ENCODE measurements around the gene PROSER2. TPM values are rescaled to one million over a fixed set of nuclear protein-coding genes. Genes with fewer than 3 reads are reported as not detected.

The PROSER2 gene
- total and polyA plus RNA-seq, 8 donors, result 1.3 to 16.2 (median 5.7) TPM; not detected in 1

DNA sequence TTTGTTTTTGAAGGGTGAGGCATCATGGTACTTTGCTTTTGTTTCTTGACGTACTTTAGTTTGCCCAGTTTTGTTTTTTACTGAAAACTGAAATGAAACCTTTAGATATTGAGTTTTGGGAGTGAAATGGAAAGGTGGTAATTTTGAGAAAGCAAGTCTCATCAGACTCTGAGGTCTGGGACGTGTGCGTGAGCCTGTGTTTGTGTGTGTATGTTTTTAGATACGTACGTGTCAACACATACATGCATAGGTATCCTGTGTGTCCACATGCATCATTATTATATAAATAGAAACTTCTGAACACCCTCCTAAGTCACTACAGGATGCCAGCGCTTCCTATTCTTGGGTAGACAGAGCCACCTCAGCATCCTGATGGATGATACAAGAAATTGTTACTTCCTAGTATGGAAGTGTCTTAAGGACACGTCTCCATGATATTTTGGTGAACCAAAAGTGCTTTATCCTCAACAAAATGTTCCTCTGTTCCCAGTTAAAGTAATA, 47.8 kb downstream of the PROSER2 start:
- peaks cover 0 to 43% (median 31%) of the 10 kb centered on the region in 4 donors for H3K36me3 ChIP-seq
- H3K27me3 ChIP-seq, result peaks cover 0 to 17% (median 0%) of the 10 kb centered on the region in 3 donors
- H3K27ac ChIP-seq, result no peak overlapping the region
- H3K9me3 ChIP-seq, result no peaks in the 10 kb centered on the region
- DNase-seq, result no peak
- H3K4me3 ChIP-seq, result no peak overlapping the region
- 85 to 92% (median 88%) methylated on average over 7 of the region's 7 CpGs for WGBS, 5 donors
- H3K4me1 ChIP-seq, result peaks cover 17 to 38% (median 26%) of the 10 kb centered on the region in 4 donors
- TF ChIP-seq POLR2AphosphoS5 (IDR thresholded peaks at IDR 0.05) (no peak), EP300 (IDR thresholded peaks at IDR 0.05) (no peak), POLR2A (IDR thresholded peaks at IDR 0.05) (no peak)
- TF ChIP-seq, protein P1, sequence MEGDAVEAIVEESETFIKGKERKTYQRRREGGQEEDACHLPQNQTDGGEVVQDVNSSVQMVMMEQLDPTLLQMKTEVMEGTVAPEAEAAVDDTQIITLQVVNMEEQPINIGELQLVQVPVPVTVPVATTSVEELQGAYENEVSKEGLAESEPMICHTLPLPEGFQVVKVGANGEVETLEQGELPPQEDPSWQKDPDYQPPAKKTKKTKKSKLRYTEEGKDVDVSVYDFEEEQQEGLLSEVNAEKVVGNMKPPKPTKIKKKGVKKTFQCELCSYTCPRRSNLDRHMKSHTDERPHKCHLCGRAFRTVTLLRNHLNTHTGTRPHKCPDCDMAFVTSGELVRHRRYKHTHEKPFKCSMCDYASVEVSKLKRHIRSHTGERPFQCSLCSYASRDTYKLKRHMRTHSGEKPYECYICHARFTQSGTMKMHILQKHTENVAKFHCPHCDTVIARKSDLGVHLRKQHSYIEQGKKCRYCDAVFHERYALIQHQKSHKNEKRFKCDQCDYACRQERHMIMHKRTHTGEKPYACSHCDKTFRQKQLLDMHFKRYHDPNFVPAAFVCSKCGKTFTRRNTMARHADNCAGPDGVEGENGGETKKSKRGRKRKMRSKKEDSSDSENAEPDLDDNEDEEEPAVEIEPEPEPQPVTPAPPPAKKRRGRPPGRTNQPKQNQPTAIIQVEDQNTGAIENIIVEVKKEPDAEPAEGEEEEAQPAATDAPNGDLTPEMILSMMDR (IDR thresholded peaks at IDR 0.05), result no peak
- intact Hi-C loops (cut with DNase I; ENCODE audit: low total_unique reads), result no loop called here

DNA sequence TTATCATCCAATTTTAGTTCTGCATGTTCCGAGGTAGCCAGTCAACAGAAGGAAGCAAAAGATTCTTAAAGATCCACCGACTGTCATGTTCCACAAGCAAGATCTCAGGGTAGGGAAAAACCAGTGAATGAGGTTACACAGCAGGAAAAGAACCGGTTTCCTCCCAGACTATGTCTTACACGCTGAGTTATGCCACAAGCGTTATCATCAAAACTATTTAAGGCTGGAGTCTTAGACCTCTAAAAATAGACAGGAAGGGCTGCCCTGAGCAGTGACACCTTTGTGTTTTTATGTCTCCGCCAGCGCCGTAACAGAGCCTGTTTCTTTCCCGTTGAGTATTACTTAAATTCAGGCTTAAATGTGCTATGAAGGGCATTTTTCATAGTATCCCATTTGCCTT, 48.3 kb downstream of the PROSER2 start:
- H3K4me1 ChIP-seq, result peaks cover 22 to 44% (median 31%) of the 10 kb centered on the region in 4 donors

DNA sequence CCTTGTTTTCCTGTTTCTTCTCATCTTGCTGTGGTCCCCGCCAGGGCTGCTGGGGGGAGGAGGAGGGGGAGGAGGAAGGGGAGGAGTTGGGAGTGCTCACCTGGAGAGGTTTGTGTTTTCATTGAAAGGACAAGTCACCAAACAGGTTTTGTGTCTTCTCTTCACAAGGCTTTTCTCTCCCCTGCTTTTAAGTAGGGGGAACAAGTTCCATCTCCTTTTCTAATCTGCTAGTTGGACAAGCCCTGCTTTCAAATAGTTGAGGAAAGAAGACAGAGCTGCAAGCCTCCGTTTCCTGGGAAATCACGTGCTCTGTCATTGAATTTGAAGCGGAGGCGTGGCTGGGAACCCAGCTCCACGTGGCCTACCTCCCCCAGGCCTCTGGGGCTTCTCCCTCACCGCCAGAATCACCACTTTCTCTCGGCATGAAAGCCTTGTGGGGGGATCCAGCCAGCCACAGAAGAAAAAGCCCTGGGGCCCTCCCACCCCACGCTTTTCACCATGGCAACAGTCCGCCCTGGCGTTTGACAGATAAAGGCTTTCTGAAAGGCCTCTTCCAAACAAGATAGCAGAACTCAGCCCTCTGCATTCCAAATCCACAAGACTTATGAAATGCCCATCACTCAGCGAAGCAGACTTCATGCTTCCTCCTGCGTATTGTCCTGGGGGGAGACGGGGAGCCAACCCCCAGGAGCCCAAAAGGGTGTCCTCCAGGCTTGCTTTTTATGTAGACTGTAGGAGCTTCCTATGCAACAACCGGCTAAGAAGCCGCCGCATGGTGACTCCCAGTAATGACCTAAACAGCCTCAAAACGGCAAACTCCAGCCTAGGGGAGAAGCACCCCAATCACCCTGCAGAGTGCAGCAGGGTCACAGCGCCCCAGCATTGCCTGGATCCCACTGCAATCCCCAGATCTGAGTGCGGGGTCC, 51.7 kb downstream of the PROSER2 start:
- WGBS, 5 donors, result 16 to 32% (median 26%) methylated on average over 19 to 20 of the region's 20 CpGs
- peak in 1 of 3 donors; percentile 20 for TF ChIP-seq POLR2AphosphoS5 (IDR thresholded peaks at IDR 0.05)
- TF ChIP-seq EP300 (IDR thresholded peaks at IDR 0.05), result no peak
- peak; percentile 47 to 91 for DNase-seq
- Histone ChIP-seq H3K27ac (peak overlapping the region; percentile 53 to 86 (median 75)), H3K9me3 (no peaks in the 10 kb centered on the region), H3K4me1 (peaks cover 24 to 43% (median 37%) of the 10 kb centered on the region in 4 donors), H3K4me3 (peak overlapping the region in 3 of 4 donors; percentile 7 to 19 (median 17)), H3K27me3 (peaks cover 0 to 6% (median 0%) of the 10 kb centered on the region in 3 donors), H3K36me3 (peaks cover 0 to 7% (median 5%) of the 10 kb centered on the region in 4 donors)
- intact Hi-C loops (cut with DNase I; ENCODE audit: low total_unique reads), result no loop called here

More for the DNA sequence above, 48.3 kb downstream of the PROSER2 start:
- 53 to 61% (median 53%) methylated on average over 9 of the region's 9 CpGs for WGBS, 5 donors
- H3K9me3 ChIP-seq, result no peaks in the 10 kb centered on the region
- no peak overlapping the region for H3K27ac ChIP-seq
- intact Hi-C loops (cut with DNase I; ENCODE audit: low total_unique reads), result no loop called here
- H3K4me3 ChIP-seq, result no peak overlapping the region
- peaks cover 0 to 39% (median 26%) of the 10 kb centered on the region in 4 donors for H3K36me3 ChIP-seq
- TF ChIP-seq, protein P1 (IDR thresholded peaks at IDR 0.05), result no peak
- no peak for TF ChIP-seq POLR2AphosphoS5 (IDR thresholded peaks at IDR 0.05)
- no peak for TF ChIP-seq POLR2A (IDR thresholded peaks at IDR 0.05)
- TF ChIP-seq EP300 (IDR thresholded peaks at IDR 0.05), result no peak
- H3K27me3 ChIP-seq, result peaks cover 0 to 17% (median 0%) of the 10 kb centered on the region in 3 donors
- no peak for DNase-seq

DNA sequence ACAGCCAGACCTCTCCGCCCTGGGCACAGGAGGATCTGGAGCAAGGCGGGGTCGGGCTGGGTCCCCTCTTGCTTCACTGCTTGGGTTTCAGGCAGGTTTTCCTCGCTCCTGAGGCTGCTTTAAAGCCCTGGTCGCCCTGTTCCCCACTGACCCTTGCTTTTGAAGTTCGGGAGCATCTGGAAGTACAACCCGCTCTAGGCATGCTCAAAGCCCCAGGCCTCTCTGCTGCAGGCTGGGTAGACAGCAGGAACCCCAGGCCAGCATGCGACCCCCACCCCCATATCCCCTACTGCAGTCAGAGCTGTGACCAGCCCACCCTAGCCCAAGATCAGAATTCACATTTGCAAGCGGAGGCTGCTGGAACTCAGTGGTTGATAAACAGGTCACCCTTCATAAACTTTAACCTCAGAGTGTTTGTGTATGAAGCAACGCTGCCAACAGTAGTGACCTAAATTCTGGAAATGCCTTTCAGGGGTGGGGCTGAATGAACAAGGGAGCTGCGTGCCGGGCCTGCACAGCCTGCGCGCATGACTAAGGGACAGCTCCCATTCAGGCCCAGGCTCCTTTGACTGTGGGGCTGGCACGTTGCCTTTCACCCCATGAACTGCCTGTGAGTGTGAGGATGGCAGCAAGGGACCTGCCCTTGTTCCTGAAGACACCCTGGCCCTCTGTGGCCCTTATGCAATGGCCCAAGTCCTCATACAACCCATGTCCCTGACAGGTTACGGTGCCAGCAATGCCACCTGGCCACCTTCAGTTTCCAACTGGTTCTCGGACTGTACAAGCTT, 52.5 kb downstream of the PROSER2 start:
- WGBS, 5 donors, result 25 to 60% (median 45%) methylated on average over 16 to 17 of the region's 17 CpGs
- peak; percentile 40 to 93 (median 54) for TF ChIP-seq POLR2AphosphoS5 (IDR thresholded peaks at IDR 0.05)
- TF ChIP-seq, protein P1 (IDR thresholded peaks at IDR 0.05), result no peak
- H3K9me3 ChIP-seq, result no peaks in the 10 kb centered on the region
- no peaks in the 10 kb centered on the region for H3K36me3 ChIP-seq
- peak overlapping the region in 1 of 4 donors; percentile 9 for H3K4me3 ChIP-seq
- H3K27ac ChIP-seq, result peak overlapping the region; percentile 74 to 86 (median 77)
- no peaks in the 10 kb centered on the region for H3K27me3 ChIP-seq
- peak; percentile 95 to 96 for DNase-seq
- intact Hi-C loops (cut with DNase I; ENCODE audit: low total_unique reads), result no loop called here
- H3K4me1 ChIP-seq, result peaks cover 24 to 36% (median 33%) of the 10 kb centered on the region in 4 donors
